GM10266 (cell line): ENCODE results near the gene ERCC2.
"Not testable (repeated sequence)": the region's sequence is repeated elsewhere in the genome, so short reads cannot be mapped to it uniquely, and the experiment has no call there.

ENCODE experiments used
- DNase-seq: peaks from one replicate; pipeline ENCODE4 v3.0.0; 2012; ENCODE audit errors: extremely low spot score
- CTCF ChIP-seq: IDR thresholded peaks from 2 replicates; pipeline ENCODE4 v1.5.1; 2012; ENCODE audit warnings: mild to moderate bottlenecking, low read depth; ENCODE audit not compliant: control insufficient read depth, insufficient read depth; ENCODE audit errors: missing control alignments

ERCC2 gene

DNA sequence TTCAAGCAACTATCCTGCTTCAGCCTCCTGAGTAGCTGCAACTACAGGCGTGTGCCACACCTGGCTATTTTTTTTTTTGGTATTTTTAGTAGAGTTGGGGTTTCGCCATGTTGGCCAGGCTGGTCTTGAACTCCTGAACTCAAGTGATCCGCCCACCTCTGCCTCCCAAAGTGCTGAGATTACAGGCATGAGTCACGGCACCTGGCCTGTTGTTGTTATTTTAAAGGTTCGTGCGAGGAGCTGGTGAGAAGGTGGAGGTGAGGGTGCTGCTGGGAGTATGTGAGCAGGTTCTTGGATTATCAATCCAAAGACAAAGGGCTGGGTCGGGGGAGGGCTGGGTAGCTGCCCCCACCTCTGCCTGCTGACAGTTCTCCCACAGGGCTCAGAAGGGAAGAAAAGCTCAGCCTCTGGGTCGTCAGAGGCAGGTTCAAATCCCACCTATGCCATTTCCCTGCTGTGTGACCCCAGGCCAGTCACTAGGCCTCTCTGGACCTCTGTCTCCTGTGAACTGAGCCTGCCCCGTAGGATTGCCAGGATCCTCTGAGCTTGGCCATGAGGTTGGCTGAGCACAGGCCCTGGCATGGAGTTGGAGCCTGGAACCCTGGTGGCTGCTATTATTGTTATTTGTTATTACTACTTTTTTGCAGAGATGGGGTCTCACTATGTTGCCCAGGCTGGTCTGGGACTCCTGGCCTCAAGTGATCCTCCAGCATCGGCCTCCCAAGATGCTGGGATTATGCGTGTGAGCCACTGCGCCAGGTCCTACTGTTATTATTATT, 49.2 kb downstream of the ERCC2 start:
- no peak for TF ChIP-seq CTCF
- DNase-seq: no peak

GRCh38 chr19:45315304-45315703, 55.1 kb downstream of the ERCC2 start:
- no peak for TF ChIP-seq CTCF
- no peak for DNase-seq

- no peak for TF ChIP-seq CTCF
Observed at GRCh38 chr19:45314708-45315245, 55.6 kb downstream of the ERCC2 start.

DNA sequence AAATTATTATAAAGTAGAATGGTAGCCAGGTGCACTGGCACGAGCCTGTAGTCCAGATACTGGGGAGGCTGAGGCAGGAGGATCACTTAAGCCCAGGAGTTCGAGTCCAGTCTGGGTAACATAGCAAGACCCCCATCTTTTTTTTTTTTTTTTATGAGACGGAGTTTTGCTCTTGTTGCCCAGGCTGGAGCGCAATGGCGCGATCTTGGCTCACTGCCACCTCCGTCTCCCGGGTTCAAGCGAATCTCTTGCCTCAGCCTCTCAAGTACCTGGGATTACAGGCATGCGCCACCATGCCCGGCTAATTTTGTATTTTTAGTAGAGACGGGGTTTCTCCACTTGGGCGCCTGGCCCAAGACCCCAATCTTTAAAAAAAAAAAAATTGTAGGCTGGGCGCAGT, 58.1 kb downstream of the ERCC2 start:
- DNase-seq: not testable (repeated sequence)

More at GRCh38 chr19:45314708-45315245, 55.6 kb downstream of the ERCC2 start:
- no peak for DNase-seq

GRCh38 chr19:45311621-45312020, 58.8 kb downstream of the ERCC2 start:
- no peak for DNase-seq
- no peak for TF ChIP-seq CTCF

- DNase-seq: not testable (repeated sequence)
Observed at GRCh38 chr19:45309322-45309721, 61.1 kb downstream of the ERCC2 start.

- TF ChIP-seq CTCF: no peak
- no peak for DNase-seq
Observed at GRCh38 chr19:45307361-45307760, 63.0 kb downstream of the ERCC2 start.

- no peak for DNase-seq
- TF ChIP-seq CTCF: no peak
Observed at GRCh38 chr19:45306518-45307027, 63.8 kb downstream of the ERCC2 start.
